PC-3 (cell line): Measurements from ENCODE around the gene ANAPC10. TPM values are rescaled to one million over a fixed set of nuclear protein-coding genes. Genes with fewer than 3 reads are reported as not detected.
"Not testable (repeated sequence)": the region's sequence is repeated elsewhere in the genome, so short reads cannot be mapped to it uniquely, and the experiment has no call there.

ENCODE experiments used
- ATAC-seq: fragments of 200-7000 bp; cut with Tn5 transposase; 2 replicates; pipeline ENCODE4 v1.9.1; 2020; ENCODE audit warnings: mild to moderate bottlenecking, moderate library complexity
- Bru-seq: library from RNA; stranded (reverse); fragments of 400-500 nt; gene quantifications from one replicate; lab custom pipeline; 2021; lab: Mats Ljungman, UMichigan
- BruChase-seq, 2 experiments: library from RNA; stranded (reverse); fragments of 400-500 nt; gene quantifications; one replicate each; lab custom pipeline; 2021; lab: Mats Ljungman, UMichigan
- BruUV-seq: library from RNA; stranded (reverse); fragments of 400-500 nt; replicated peaks from 2 replicates; lab custom pipeline; 2021; lab: Mats Ljungman, UMichigan
- CTCF ChIA-PET: fragments of 300-600 bp; sonication (Branson Sonifier 250); formaldehyde crosslinking; loops from one replicate; lab custom pipeline; 2022; ENCODE audit warnings: antibody characterized with exemption; lab: Charles Lee
- POLR2A ChIA-PET: fragments of 300-600 bp; sonication (Branson Sonifier 250); formaldehyde crosslinking; loops from one replicate; lab custom pipeline; 2022; ENCODE audit warnings: antibody characterized with exemption; ENCODE audit not compliant: unreplicated experiment; lab: Charles Lee
- DNase-seq: peaks from one replicate; pipeline ENCODE4 v3.0.0-alpha.2; 2015
- H2AFZ ChIP-seq: fragments of 300-600 bp; sonication (generic); 2 replicates; pipeline ENCODE4 v1.6.0; 2016; ENCODE audit warnings: antibody characterized with exemption, low read length
- H3F3A ChIP-seq: fragments of 300-600 bp; sonication (generic); one replicate; pipeline ENCODE4 v1.6.0; 2017; ENCODE audit warnings: antibody characterized with exemption, low read length, control low read depth, mild to moderate bottlenecking; ENCODE audit not compliant: unreplicated experiment
- H3K27ac ChIP-seq: fragments of 300-600 bp; sonication (generic); 2 replicates; pipeline ENCODE4 v1.5.1; 2016; ENCODE audit warnings: mild to moderate bottlenecking, low read length
- H3K27me3 ChIP-seq: fragments of 300-600 bp; sonication (generic); 2 replicates; pipeline ENCODE4 v1.6.1; 2016; ENCODE audit warnings: low read length, mixed read lengths
- H3K36me3 ChIP-seq: fragments of 300-600 bp; sonication (generic); 2 replicates; pipeline ENCODE4 v1.6.1; 2016; ENCODE audit warnings: low read depth, mixed run types, low read length, mixed read lengths
- H3K4me1 ChIP-seq: fragments of 300-600 bp; sonication (generic); 2 replicates; pipeline ENCODE4 v1.5.1; 2016; ENCODE audit warnings: low read length; ENCODE audit not compliant: insufficient read depth
- H3K4me2 ChIP-seq: fragments of 300-600 bp; sonication (generic); 2 replicates; pipeline ENCODE4 v1.6.0; 2016; ENCODE audit warnings: low read length
- H3K4me3 ChIP-seq: fragments of 300-600 bp; sonication (generic); 2 replicates; pipeline ENCODE4 v1.5.1; 2016; ENCODE audit warnings: mild to moderate bottlenecking, low read length, mixed read lengths
- H3K79me2 ChIP-seq: fragments of 300-600 bp; sonication (generic); 2 replicates; pipeline ENCODE4 v1.6.1; 2017; ENCODE audit warnings: low read length, mixed read lengths
- H3K9ac ChIP-seq: fragments of 300-600 bp; sonication (generic); 2 replicates; pipeline ENCODE4 v1.6.0; 2016; ENCODE audit warnings: mild to moderate bottlenecking, low read length
- H3K9me2 ChIP-seq: fragments of 300-600 bp; sonication (generic); replicated peaks from 2 replicates; pipeline ENCODE4 v1.6.1; 2016; ENCODE audit warnings: mixed run types, low read length, mixed read lengths
- H3K9me3 ChIP-seq: fragments of 300-600 bp; sonication (generic); 2 replicates; pipeline ENCODE4 v1.6.1; 2016; ENCODE audit warnings: low read length, mixed read lengths
- H4K20me1 ChIP-seq: fragments of 300-600 bp; sonication (generic); 2 replicates; pipeline ENCODE4 v1.6.1; 2016; ENCODE audit warnings: low read length, mixed read lengths
- EZH2 ChIP-seq: fragments of 300-600 bp; sonication (generic); IDR thresholded peaks from one replicate; pipeline ENCODE4 v1.6.1; 2017; ENCODE audit warnings: antibody characterized with exemption, mild to moderate bottlenecking, low read length; ENCODE audit not compliant: unreplicated experiment
- EZH2phosphoT487 ChIP-seq: fragments of 300-600 bp; sonication (generic); IDR thresholded peaks from 2 replicates; pipeline ENCODE4 v1.6.1; 2018; ENCODE audit warnings: mild to moderate bottlenecking, antibody characterized with exemption, low read length, borderline replicate concordance
- intact Hi-C: fragments of 100-400 bp; cut with micrococcal nuclease; formaldehyde crosslinking; loops from 2 replicates; pipeline ENCODE4 v1.9.0; 2023
- long read RNA-seq: library from polyadenylated mRNA; unstranded; transcript quantifications from one replicate; pipeline ENCODE4 v2.0.0, GENCODE V29; 2021; ENCODE audit not compliant: unreplicated experiment
- total RNA-seq: library from RNA; depleted of rRNA; stranded (reverse); fragments of >200 nt; gene quantifications from 2 replicates; pipeline ENCODE4 v1.2.3, GENCODE V29; 2014; rRNA removed
- TF ChIP-seq, protein P1 (sequence below): fragments of 300-600 bp; sonication (generic); conservative IDR thresholded peaks from 2 replicates; pipeline ENCODE4 v1.5.1; 2017; ENCODE audit warnings: antibody characterized with exemption, low read depth, mild to moderate bottlenecking, low read length

ANAPC10 gene, protein sequence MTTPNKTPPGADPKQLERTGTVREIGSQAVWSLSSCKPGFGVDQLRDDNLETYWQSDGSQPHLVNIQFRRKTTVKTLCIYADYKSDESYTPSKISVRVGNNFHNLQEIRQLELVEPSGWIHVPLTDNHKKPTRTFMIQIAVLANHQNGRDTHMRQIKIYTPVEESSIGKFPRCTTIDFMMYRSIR
- total RNA-seq: 26.0 and 33.1 TPM in 2 replicates
- Bru-seq, nascent RNA: percentile 72 among the genes with signal in this experiment
- percentile 91 among the genes with signal in this experiment for BruChase-seq, experiment 1, labeled RNA remaining after a 6-hour chase
- percentile 85 among the genes with signal in this experiment for BruChase-seq, experiment 2, labeled RNA remaining after a 2-hour chase
- long read RNA-seq, transcript ANAPC10-209 (5 exons, 1,025 nt): major isoform, 11 of 19 reads
- long read RNA-seq, partial matches to known transcripts: 1 of 19 reads
- long read RNA-seq, other reads (novel, unspliced or antisense): 6 of 19 reads

DNA sequence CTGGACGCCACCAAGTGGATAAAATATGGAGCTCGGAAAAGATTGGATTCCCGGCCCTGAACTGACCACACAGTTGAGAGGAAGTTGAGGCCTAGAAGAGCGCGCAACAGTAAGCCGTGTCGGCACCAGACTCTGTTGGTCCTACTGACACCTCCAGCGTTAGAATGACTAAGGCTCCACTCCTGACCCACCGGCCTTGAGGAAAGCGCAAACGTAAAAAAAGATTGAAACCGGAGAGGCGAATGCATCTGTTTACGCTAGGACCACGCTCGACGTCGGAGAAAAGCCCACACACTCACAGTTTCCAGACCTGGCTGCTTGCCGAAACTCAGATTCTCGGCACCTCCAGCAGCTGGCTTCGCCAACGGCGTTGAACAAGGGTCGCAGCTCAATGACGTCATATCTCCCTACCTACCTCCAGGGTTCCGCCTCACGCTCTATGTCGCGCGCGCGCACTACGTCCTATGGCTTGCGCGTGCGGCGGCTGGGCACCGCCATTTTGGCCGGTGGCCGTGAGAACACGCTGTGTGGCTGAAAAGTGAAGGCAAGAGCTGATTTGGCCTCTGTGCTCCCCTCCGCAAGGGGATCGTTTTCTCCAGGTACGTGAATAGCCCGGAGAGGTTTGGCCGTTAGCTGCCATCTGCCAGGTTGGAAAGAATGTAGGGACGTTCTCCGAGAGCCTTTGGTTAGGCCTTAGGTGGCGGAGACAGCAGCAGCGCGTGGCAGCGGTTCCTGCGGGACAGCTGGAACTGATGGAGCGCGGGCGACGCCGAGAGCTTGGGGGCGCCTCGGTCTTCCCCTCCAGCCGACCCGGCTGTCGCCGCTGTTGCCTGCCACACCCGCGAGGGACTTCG lies at the start of gene ANAPC10, which contains the start of gene ABCE1:
Gene ANAPC10 (minus strand): TSS at position 376 of the 854 bp plus-strand sequence. CDS start 2,097 bp downstream, outside the sequence.
Gene ABCE1 (plus strand): TSS at position 491 of the 854 bp plus-strand sequence. CDS start 6,102 bp downstream, outside the sequence.
- H3K9me3 ChIP-seq: no peaks in the 10 kb centered on the region; the same call in 1 of the 2 replicates
- intact Hi-C loops: loop anchor here (2.0 kb wide), 1 partner anchor 83 kb away; the partner anchor contains the start of gene OTUD4
- CTCF ChIA-PET: interaction anchor here (0.7 kb wide), 1 partner anchor 36 kb away, joined by 3 read pairs; no protein-coding TSS in a partner anchor
- peaks cover 94% of the 10 kb centered on the region for H3K79me2 ChIP-seq
- ATAC-seq (peak; percentile 84), DNase-seq (peak; percentile 99)
- POLR2A ChIA-PET: interaction anchor here (0.6 to 0.8 kb wide), 4 partner anchors 25 to 384 kb away, joined by 3 to 5 read pairs (median 4); no protein-coding TSS in a partner anchor
- no peaks in the 10 kb centered on the region for H3F3A ChIP-seq
- peak within 1 kb of the TSS; percentile 89 for H3K4me2 ChIP-seq
- peak within 1 kb of the TSS; percentile 98 for H3K9ac ChIP-seq
- H3K4me1 ChIP-seq: peaks cover 28% of the 10 kb centered on the region
- peak within 1 kb of the TSS; percentile 87 for H2AFZ ChIP-seq
- BruUV-seq: TSS peak; percentile 75
- H3K27ac ChIP-seq: peak within 1 kb of the TSS; percentile 86
- no peaks in the 10 kb centered on the region for H3K27me3 ChIP-seq
- peaks cover 29% of the 10 kb centered on the region for H3K36me3 ChIP-seq
- TF ChIP-seq EZH2 (no peak), EZH2phosphoT487 (no peak)
- TF ChIP-seq, protein P1, sequence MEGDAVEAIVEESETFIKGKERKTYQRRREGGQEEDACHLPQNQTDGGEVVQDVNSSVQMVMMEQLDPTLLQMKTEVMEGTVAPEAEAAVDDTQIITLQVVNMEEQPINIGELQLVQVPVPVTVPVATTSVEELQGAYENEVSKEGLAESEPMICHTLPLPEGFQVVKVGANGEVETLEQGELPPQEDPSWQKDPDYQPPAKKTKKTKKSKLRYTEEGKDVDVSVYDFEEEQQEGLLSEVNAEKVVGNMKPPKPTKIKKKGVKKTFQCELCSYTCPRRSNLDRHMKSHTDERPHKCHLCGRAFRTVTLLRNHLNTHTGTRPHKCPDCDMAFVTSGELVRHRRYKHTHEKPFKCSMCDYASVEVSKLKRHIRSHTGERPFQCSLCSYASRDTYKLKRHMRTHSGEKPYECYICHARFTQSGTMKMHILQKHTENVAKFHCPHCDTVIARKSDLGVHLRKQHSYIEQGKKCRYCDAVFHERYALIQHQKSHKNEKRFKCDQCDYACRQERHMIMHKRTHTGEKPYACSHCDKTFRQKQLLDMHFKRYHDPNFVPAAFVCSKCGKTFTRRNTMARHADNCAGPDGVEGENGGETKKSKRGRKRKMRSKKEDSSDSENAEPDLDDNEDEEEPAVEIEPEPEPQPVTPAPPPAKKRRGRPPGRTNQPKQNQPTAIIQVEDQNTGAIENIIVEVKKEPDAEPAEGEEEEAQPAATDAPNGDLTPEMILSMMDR: peak; percentile 55; the same call in 1 of the 2 replicates
- H3K9me2 ChIP-seq: no peaks in the 10 kb centered on the region
- peak within 1 kb of the TSS; percentile 82 for H3K4me3 ChIP-seq
- peaks cover 36% of the 10 kb centered on the region for H4K20me1 ChIP-seq

- CTCF ChIA-PET, H3K4me3 ChIP-seq, DNase-seq, H3K9me3 ChIP-seq, intact Hi-C loops, H4K20me1 ChIP-seq, ATAC-seq, H3F3A ChIP-seq, H3K79me2 ChIP-seq, H3K9me2 ChIP-seq, H3K4me1 ChIP-seq, H3K4me2 ChIP-seq, H2AFZ ChIP-seq, H3K27ac ChIP-seq, BruUV-seq, H3K27me3 ChIP-seq, H3K9ac ChIP-seq: not testable (repeated sequence)
- POLR2A ChIA-PET: interaction anchor here (0.7 kb wide), 1 partner anchor 14 kb away, joined by 3 read pairs; no protein-coding TSS in a partner anchor
- H3K36me3 ChIP-seq: peaks cover 42% of the 10 kb centered on the region
Measured at GRCh38 chr4:145136219-145136618, 38.2 kb upstream of the ANAPC10 start.
